Mesendoderm (in vitro differentiated cells): ENCODE results near the gene CHAT.

Experiments
- DNase-seq: peaks from one replicate; pipeline ENCODE4 v3.0.0; 2013
- H2AK5ac ChIP-seq: 2 replicates; pipeline ENCODE4 v1.6.1; 2013; ENCODE audit warnings: low read length, inconsistent platforms
- H2BK120ac ChIP-seq: 2 replicates; pipeline ENCODE4 v1.6.1; 2013; ENCODE audit warnings: low read depth, mild to moderate bottlenecking, low read length, moderate library complexity, mixed read lengths
- H2BK15ac ChIP-seq: replicated peaks from 2 replicates; pipeline ENCODE4 v1.6.1; 2013; ENCODE audit warnings: low read depth, mild to moderate bottlenecking, moderate library complexity
- H2BK5ac ChIP-seq: 2 replicates; pipeline ENCODE4 v1.6.1; 2013; ENCODE audit warnings: low read length, inconsistent platforms
- H3K18ac ChIP-seq: 2 replicates; pipeline ENCODE4 v1.6.1; 2013; ENCODE audit warnings: mild to moderate bottlenecking, low read length, mixed read lengths
- H3K23ac ChIP-seq: one replicate; pipeline ENCODE4 v1.6.1; 2013; ENCODE audit warnings: low read length
- H3K27ac ChIP-seq: 2 replicates; pipeline ENCODE4 v1.5.1; 2013; ENCODE audit warnings: low read depth, mild to moderate bottlenecking, inconsistent platforms, low read length, moderate library complexity
- H3K27me3 ChIP-seq: 2 replicates; pipeline ENCODE4 v1.6.1; 2013; ENCODE audit warnings: low read length, control low read depth, mild to moderate bottlenecking, inconsistent platforms; ENCODE audit not compliant: insufficient read depth, poor library complexity
- H3K36me3 ChIP-seq: 2 replicates; pipeline ENCODE4 v1.6.1; 2013; ENCODE audit warnings: low read length, inconsistent platforms; ENCODE audit not compliant: control insufficient read depth, insufficient read depth
- H3K4ac ChIP-seq: one replicate; pipeline ENCODE4 v1.6.1; 2013; ENCODE audit warnings: low read depth, mild to moderate bottlenecking, low read length, moderate library complexity
- H3K4me1 ChIP-seq: 2 replicates; pipeline ENCODE4 v1.6.1; 2013; ENCODE audit warnings: low read depth, low read length, inconsistent platforms; ENCODE audit not compliant: control insufficient read depth
- H3K4me2 ChIP-seq: 2 replicates; pipeline ENCODE4 v1.6.1; 2013; ENCODE audit warnings: low read length
- H3K4me3 ChIP-seq: 2 replicates; pipeline ENCODE4 v1.5.1; 2013; ENCODE audit warnings: mild to moderate bottlenecking, low read length
- H3K56ac ChIP-seq: one replicate; pipeline ENCODE4 v1.6.1; 2013; ENCODE audit warnings: low read length
- H3K79me1 ChIP-seq: 2 replicates; pipeline ENCODE4 v1.6.1; 2013; ENCODE audit warnings: low read length, inconsistent platforms
- H3K79me2 ChIP-seq: 2 replicates; pipeline ENCODE4 v1.6.1; 2013; ENCODE audit warnings: mild to moderate bottlenecking, low read length; ENCODE audit not compliant: control insufficient read depth, insufficient read depth
- H3K9ac ChIP-seq: 2 replicates; pipeline ENCODE4 v1.6.1; 2013; ENCODE audit warnings: low read length, inconsistent platforms
- H4K5ac ChIP-seq: one replicate; pipeline ENCODE4 v1.6.1; 2013; ENCODE audit warnings: low read length
- H4K8ac ChIP-seq: one replicate; pipeline ENCODE4 v1.6.1; 2013; ENCODE audit warnings: low read depth, mild to moderate bottlenecking, control low read depth, low read length, moderate library complexity
- WGBS: extraction: QIAGEN DNeasy Blood & Tissue Kit; methylation state at CpG from one replicate; pipeline ENCODE4 v1.1.7; 2013; ENCODE audit warnings: low lambda C conversion rate, missing lambda C conversion rate; ENCODE audit not compliant: insufficient coverage; ENCODE audit errors: extremely low coverage; 5-methylcytosine and 5-hydroxymethylcytosine counted together

The CHAT gene

DNA sequence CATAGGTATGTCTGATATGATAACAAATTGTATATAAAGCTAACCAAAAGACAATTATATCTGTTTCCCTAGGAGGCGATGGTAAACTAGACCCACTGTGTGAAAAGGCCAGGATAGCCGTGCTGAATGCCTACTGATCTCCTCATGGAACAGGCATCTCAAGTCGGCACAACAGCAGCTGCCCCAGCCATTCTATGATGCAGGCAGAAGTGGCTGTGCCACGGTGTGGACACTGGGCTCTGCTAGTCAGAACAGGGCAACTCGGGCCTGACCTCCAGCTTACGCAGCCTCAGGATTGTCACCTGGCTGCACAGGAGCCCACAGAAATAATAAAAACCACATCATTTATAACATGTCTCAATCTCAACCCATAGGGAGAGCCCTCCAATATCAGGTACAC is 80.6 kb downstream of the CHAT start:
- Histone ChIP-seq H2AK5ac (no peak overlapping the region), H3K27ac (no peak overlapping the region), H2BK15ac (no peak overlapping the region), H3K23ac (no peak overlapping the region), H3K36me3 (no peaks in the 10 kb centered on the region), H3K4ac (no peak overlapping the region), H3K4me3 (no peak overlapping the region), H4K5ac (no peak overlapping the region), H4K8ac (no peak overlapping the region), H3K4me1 (no peaks in the 10 kb centered on the region), H3K4me2 (no peak overlapping the region), H3K79me1 (no peaks in the 10 kb centered on the region), H2BK120ac (no peak overlapping the region), H3K9ac (no peak overlapping the region), H3K79me2 (no peaks in the 10 kb centered on the region), H3K27me3 (peaks cover 26% of the 10 kb centered on the region), H2BK5ac (no peak overlapping the region), H3K56ac (no peak overlapping the region), H3K18ac (no peak overlapping the region)
- no CpG with 5 or more reads among the region's 6 CpGs for WGBS
- no peak for DNase-seq

DNA sequence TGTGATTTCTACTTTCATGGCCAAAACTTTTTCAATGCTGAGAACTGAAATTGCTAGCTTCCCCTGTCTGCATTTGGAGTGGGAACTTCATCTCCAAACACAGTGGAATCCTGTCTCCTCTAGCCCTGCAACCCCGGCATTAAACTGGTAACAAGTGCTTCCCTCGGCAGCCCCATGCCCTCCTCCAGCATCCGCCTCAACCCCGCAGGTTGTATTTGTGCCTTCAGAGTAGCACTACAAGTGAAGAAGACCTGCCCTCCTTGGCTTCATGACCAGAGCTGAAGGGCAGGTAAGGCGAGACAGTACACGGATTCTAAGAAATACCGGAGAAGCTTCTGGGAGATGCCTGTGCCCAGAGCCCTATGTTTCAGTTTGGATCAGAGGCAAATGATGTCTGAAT is 82.5 kb downstream of the CHAT start:
- Histone ChIP-seq H4K5ac (no peak overlapping the region), H2BK5ac (no peak overlapping the region), H3K23ac (no peak overlapping the region), H3K27ac (no peak overlapping the region), H3K4me3 (no peak overlapping the region), H3K36me3 (no peaks in the 10 kb centered on the region), H3K4me2 (no peak overlapping the region), H3K56ac (no peak overlapping the region), H3K9ac (no peak overlapping the region), H3K79me2 (no peaks in the 10 kb centered on the region), H4K8ac (no peak overlapping the region), H2BK15ac (no peak overlapping the region), H3K18ac (no peak overlapping the region), H2BK120ac (no peak overlapping the region), H2AK5ac (no peak overlapping the region), H3K79me1 (no peaks in the 10 kb centered on the region), H3K4me1 (no peaks in the 10 kb centered on the region), H3K27me3 (peaks cover 12% of the 10 kb centered on the region), H3K4ac (no peak overlapping the region)
- no peak for DNase-seq
- WGBS: no CpG with 5 or more reads among the region's 7 CpGs

DNA sequence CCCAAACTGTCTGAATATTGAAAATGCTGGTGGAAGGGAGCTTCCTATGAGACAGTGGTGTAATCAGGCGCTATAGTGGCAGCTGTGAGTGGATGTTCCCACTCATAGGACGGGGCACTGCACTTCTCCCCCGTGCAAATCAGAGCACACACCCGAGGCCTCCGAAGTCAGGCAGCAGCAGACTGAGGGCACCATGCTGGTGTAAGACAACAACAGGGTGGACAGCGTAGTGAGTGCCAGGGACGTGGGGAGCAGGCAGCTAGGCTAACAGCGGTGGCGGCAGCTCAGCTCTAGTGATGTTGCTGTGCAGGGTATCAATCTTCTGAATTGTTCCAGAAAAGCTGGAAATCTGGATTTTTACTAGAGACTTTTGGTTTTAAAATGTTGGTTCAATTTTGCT is 84.8 kb downstream of the CHAT start:
- Histone ChIP-seq H4K5ac (no peak overlapping the region), H2BK5ac (no peak overlapping the region), H3K4me1 (no peaks in the 10 kb centered on the region), H2BK120ac (no peak overlapping the region), H3K79me2 (no peaks in the 10 kb centered on the region), H3K18ac (no peak overlapping the region), H3K36me3 (no peaks in the 10 kb centered on the region), H3K27me3 (peaks cover 5% of the 10 kb centered on the region), H3K9ac (no peak overlapping the region), H4K8ac (no peak overlapping the region), H3K27ac (no peak overlapping the region), H3K4me2 (no peak overlapping the region), H3K56ac (no peak overlapping the region), H3K23ac (no peak overlapping the region), H3K4ac (no peak overlapping the region), H2AK5ac (no peak overlapping the region), H3K79me1 (no peaks in the 10 kb centered on the region), H3K4me3 (no peak overlapping the region), H2BK15ac (no peak overlapping the region)
- WGBS: no CpG with 5 or more reads among the region's 9 CpGs
- DNase-seq: no peak

DNA sequence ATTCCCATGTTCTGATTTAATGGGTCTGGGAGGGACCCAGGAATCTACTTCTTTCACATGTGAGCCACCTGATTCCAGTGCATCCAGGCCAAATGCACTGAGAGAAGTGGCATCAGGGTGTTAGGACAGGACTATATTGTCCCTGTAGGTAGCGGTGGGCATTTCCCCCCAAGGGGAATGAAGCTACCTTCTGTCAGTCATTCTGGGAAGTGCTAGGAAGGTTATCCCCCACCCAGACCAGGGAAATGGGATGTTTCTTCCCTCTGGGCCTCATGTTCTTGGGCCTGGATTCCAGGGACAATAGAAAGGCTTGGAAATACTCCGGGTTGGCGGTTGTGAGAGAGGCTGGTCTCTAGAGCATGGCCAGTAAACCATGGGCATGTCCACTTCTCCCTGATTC is 86.4 kb downstream of the CHAT start:
- H3K23ac ChIP-seq: no peak overlapping the region
- H3K79me1 ChIP-seq: no peaks in the 10 kb centered on the region
- no peak overlapping the region for H4K5ac ChIP-seq
- H3K79me2 ChIP-seq: no peaks in the 10 kb centered on the region
- no peak overlapping the region for H2BK5ac ChIP-seq
- no peaks in the 10 kb centered on the region for H3K36me3 ChIP-seq
- H2AK5ac ChIP-seq: no peak overlapping the region
- no peak overlapping the region for H3K4me3 ChIP-seq
- H3K4ac ChIP-seq: no peak overlapping the region
- no peak overlapping the region for H3K56ac ChIP-seq
- WGBS: no CpG with 5 or more reads among the region's 3 CpGs
- H3K27me3 ChIP-seq: no peaks in the 10 kb centered on the region
- no peak overlapping the region for H3K4me2 ChIP-seq
- no peak overlapping the region for H3K18ac ChIP-seq
- no peak overlapping the region for H2BK15ac ChIP-seq
- no peak overlapping the region for H3K27ac ChIP-seq
- H4K8ac ChIP-seq: no peak overlapping the region
- no peak overlapping the region for H3K9ac ChIP-seq
- H2BK120ac ChIP-seq: no peak overlapping the region
- DNase-seq: no peak
- H3K4me1 ChIP-seq: no peaks in the 10 kb centered on the region

DNA sequence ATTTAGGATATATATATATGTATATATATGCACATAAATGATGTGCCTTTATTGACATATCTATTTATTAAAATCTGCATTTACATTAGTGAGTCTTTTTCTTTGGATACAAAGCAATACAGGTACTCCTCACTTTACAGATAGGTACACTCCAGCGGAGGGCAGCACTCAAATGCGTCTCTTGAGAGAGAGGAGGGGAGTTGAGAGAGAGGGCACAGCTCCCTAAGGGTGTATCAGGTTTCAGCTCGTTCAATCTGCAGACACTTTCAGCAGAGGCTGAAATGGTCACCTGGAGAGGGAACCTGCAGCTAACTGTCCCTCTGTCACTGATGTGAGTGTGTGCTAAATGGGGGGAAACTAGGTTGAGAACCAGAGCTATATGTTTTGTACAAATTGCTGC is 87.2 kb downstream of the CHAT start:
- H4K5ac ChIP-seq: no peak overlapping the region
- no peak overlapping the region for H3K23ac ChIP-seq
- H2BK120ac ChIP-seq: no peak overlapping the region
- no peaks in the 10 kb centered on the region for H3K27me3 ChIP-seq
- DNase-seq: peak; percentile 66
- no peak overlapping the region for H2AK5ac ChIP-seq
- H4K8ac ChIP-seq: no peak overlapping the region
- H3K27ac ChIP-seq: no peak overlapping the region
- no peaks in the 10 kb centered on the region for H3K79me1 ChIP-seq
- H3K79me2 ChIP-seq: no peaks in the 10 kb centered on the region
- no peaks in the 10 kb centered on the region for H3K36me3 ChIP-seq
- H3K4me2 ChIP-seq: no peak overlapping the region
- H3K4ac ChIP-seq: no peak overlapping the region
- H2BK5ac ChIP-seq: no peak overlapping the region
- no CpG with 5 or more reads among the region's 3 CpGs for WGBS
- no peak overlapping the region for H3K9ac ChIP-seq
- no peak overlapping the region for H3K56ac ChIP-seq
- H3K18ac ChIP-seq: no peak overlapping the region
- H2BK15ac ChIP-seq: no peak overlapping the region
- no peaks in the 10 kb centered on the region for H3K4me1 ChIP-seq
- H3K4me3 ChIP-seq: no peak overlapping the region

DNA sequence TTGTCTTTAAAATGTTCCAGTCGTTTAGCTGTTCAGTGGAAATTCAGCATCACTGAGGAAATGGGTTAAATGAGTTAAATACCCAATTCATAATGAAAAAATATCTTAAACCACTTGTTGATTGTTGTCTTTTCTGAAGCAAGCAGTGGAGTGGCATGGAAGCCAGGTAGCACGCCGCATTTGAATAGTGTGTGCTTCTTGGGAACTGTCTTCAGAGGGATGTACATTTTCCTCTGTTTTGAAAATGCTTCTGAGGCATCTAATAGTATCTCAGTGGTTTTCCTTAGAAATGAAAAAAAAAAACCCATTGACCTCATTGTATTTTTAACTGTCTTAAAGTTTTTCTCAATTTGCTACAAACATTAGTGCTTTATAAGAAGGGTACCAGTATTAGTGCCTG is 93.7 kb downstream of the CHAT start:
- Histone ChIP-seq H2BK120ac (no peak overlapping the region), H3K4ac (no peak overlapping the region), H3K27ac (no peak overlapping the region), H3K79me1 (no peaks in the 10 kb centered on the region), H3K4me2 (no peak overlapping the region), H3K79me2 (no peaks in the 10 kb centered on the region), H3K18ac (no peak overlapping the region), H3K56ac (no peak overlapping the region), H3K4me3 (no peak overlapping the region), H2BK15ac (no peak overlapping the region), H2AK5ac (no peak overlapping the region), H4K8ac (no peak overlapping the region), H3K36me3 (no peaks in the 10 kb centered on the region), H4K5ac (no peak overlapping the region), H3K27me3 (no peaks in the 10 kb centered on the region), H2BK5ac (no peak overlapping the region), H3K4me1 (no peaks in the 10 kb centered on the region), H3K23ac (no peak overlapping the region), H3K9ac (no peak overlapping the region)
- no CpG with 5 or more reads among the region's 3 CpGs for WGBS
- no peak for DNase-seq
